H1 (cell line): ENCODE measurements around the gene GRIA1.

Source experiments
- ASH2L ChIP-seq: fragments of 200-600, 300-600 bp; sonication (generic); IDR thresholded peaks from one replicate; pipeline ENCODE4 v1.7.1; 2017; ENCODE audit warnings: low read length
- EP300 ChIP-seq, 2 experiments: IDR thresholded peaks; 1 replicate in 1 of 2; 2 replicates in 1 of 2; pipeline ENCODE4 v1.6.1; 2011 to 2012; ENCODE audit warnings: low read depth in 2 of 2, low read length in 2 of 2, mild to moderate bottlenecking in 2 of 2, borderline replicate concordance in 1 of 2, inconsistent platforms in 1 of 2, moderate library complexity in 1 of 2
- EZH2 ChIP-seq: fragments of 200-600 bp; sonication (generic); IDR thresholded peaks from 2 replicates; pipeline ENCODE4 v1.7.1; 2012; ENCODE audit warnings: low read depth, mild to moderate bottlenecking, moderate library complexity, low read length, inconsistent platforms; ENCODE audit not compliant: severe bottlenecking
- KDM4A ChIP-seq: IDR thresholded peaks from one replicate; pipeline ENCODE4 v1.7.1; 2012; ENCODE audit warnings: low read depth, mild to moderate bottlenecking, moderate library complexity, low read length, inconsistent platforms; ENCODE audit not compliant: severe bottlenecking
- NRF1 ChIP-seq: IDR thresholded peaks from 2 replicates; pipeline ENCODE4 v1.6.1; 2011; ENCODE audit warnings: mild to moderate bottlenecking, low read depth, low read length, improper control_type of control experiment
- POLR2A ChIP-seq, 2 experiments: IDR thresholded peaks; 1 replicate in 1 of 2; 2 replicates in 1 of 2; pipeline ENCODE4 v1.6.1; 2011; ENCODE audit warnings: low read depth in 2 of 2, low read length in 2 of 2, mild to moderate bottlenecking in 2 of 2; ENCODE audit errors: control extremely low read depth in 1 of 2
- RAD21 ChIP-seq, 2 experiments: IDR thresholded peaks in 1 of 2; conservative IDR thresholded peaks in 1 of 2; 2 replicates each; pipeline ENCODE4 v1.6.1; 2011; ENCODE audit warnings: low read depth in 2 of 2, low read length in 2 of 2, improper control_type of control experiment in 1 of 2, inconsistent platforms in 1 of 2, mild to moderate bottlenecking in 1 of 2, moderate library complexity in 1 of 2
- SIN3A ChIP-seq, 2 experiments: IDR thresholded peaks in 1 of 2; conservative IDR thresholded peaks in 1 of 2; 2 replicates each; pipeline ENCODE4 v1.6.1; 2011 to 2012; ENCODE audit warnings: low read length in 2 of 2, improper control_type of control experiment in 1 of 2, low read depth in 1 of 2, mild to moderate bottlenecking in 1 of 2
- TF ChIP-seq, protein P1 (sequence below), 3 experiments: IDR thresholded peaks; 1 replicate in 2 of 3; 2 replicates in 1 of 3; pipeline versions ENCODE4 v1.5.1 to v1.6.1; 2011; ENCODE audit warnings: low read length in 3 of 3, mild to moderate bottlenecking in 3 of 3, inconsistent platforms in 2 of 3, low read depth in 1 of 3, moderate library complexity in 1 of 3; ENCODE audit not compliant: insufficient read depth in 1 of 3; ENCODE audit errors: control extremely low read depth in 1 of 3

GRCh38 chr5:153572411-153573145 is 82.1 kb downstream of the GRIA1 start:
- TF ChIP-seq, protein P1, sequence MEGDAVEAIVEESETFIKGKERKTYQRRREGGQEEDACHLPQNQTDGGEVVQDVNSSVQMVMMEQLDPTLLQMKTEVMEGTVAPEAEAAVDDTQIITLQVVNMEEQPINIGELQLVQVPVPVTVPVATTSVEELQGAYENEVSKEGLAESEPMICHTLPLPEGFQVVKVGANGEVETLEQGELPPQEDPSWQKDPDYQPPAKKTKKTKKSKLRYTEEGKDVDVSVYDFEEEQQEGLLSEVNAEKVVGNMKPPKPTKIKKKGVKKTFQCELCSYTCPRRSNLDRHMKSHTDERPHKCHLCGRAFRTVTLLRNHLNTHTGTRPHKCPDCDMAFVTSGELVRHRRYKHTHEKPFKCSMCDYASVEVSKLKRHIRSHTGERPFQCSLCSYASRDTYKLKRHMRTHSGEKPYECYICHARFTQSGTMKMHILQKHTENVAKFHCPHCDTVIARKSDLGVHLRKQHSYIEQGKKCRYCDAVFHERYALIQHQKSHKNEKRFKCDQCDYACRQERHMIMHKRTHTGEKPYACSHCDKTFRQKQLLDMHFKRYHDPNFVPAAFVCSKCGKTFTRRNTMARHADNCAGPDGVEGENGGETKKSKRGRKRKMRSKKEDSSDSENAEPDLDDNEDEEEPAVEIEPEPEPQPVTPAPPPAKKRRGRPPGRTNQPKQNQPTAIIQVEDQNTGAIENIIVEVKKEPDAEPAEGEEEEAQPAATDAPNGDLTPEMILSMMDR (IDR thresholded peaks at IDR 0.05; ENCODE audit: control extremely low read depth in 1 of 3, insufficient read depth in 1 of 3, low read depth in 1 of 3, low read length in 3 of 3), result no peak
- TF ChIP-seq KDM4A (no peak), RAD21 (IDR thresholded peaks at IDR 0.05 in 1 of 2, conservative IDR thresholded peaks at IDR 0.05 in 1 of 2; ENCODE audit: low read depth in 2 of 2, low read length in 2 of 2) (no peak), NRF1 (no peak), POLR2A (IDR thresholded peaks at IDR 0.05; ENCODE audit: control extremely low read depth in 1 of 2, low read depth in 2 of 2, low read length in 2 of 2) (no peak), EP300 (IDR thresholded peaks at IDR 0.05; ENCODE audit: borderline replicate concordance in 1 of 2, low read depth in 2 of 2, low read length in 2 of 2) (no peak), EZH2 (no peak), SIN3A (conservative IDR thresholded peaks at IDR 0.05 in 1 of 2, IDR thresholded peaks at IDR 0.05 in 1 of 2; ENCODE audit: low read depth in 1 of 2, low read length in 2 of 2) (no peak), ASH2L (no peak)
